Measurements from ENCODE around the gene SORL1-AS1.

Gene SORL1-AS1

GRCh38 chr11:121406291-121406690 lies 46.5 kb downstream of the SORL1-AS1 start:
- 78 to 87% (median 86%) methylated on average over 2 of the region's 2 CpGs for WGBS, 5 donors
- H3K4me1 ChIP-seq, result peaks cover 0 to 17% (median 3%) of the 10 kb centered on the region in 6 donors
- TF ChIP-seq POLR2AphosphoS5 (IDR thresholded peaks at IDR 0.05) (no peak), POLR2A (IDR thresholded peaks at IDR 0.05) (no peak)
- TF ChIP-seq, protein P1, sequence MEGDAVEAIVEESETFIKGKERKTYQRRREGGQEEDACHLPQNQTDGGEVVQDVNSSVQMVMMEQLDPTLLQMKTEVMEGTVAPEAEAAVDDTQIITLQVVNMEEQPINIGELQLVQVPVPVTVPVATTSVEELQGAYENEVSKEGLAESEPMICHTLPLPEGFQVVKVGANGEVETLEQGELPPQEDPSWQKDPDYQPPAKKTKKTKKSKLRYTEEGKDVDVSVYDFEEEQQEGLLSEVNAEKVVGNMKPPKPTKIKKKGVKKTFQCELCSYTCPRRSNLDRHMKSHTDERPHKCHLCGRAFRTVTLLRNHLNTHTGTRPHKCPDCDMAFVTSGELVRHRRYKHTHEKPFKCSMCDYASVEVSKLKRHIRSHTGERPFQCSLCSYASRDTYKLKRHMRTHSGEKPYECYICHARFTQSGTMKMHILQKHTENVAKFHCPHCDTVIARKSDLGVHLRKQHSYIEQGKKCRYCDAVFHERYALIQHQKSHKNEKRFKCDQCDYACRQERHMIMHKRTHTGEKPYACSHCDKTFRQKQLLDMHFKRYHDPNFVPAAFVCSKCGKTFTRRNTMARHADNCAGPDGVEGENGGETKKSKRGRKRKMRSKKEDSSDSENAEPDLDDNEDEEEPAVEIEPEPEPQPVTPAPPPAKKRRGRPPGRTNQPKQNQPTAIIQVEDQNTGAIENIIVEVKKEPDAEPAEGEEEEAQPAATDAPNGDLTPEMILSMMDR (IDR thresholded peaks at IDR 0.05 in 8 of 11, conservative IDR thresholded peaks at IDR 0.05 in 3 of 11), result no peak
- no peaks in the 10 kb centered on the region for H3K36me3 ChIP-seq
- DNase-seq, result no peak
- H3K9me3 ChIP-seq, result peaks cover 0 to 9% (median 3%) of the 10 kb centered on the region in 8 donors
- intact Hi-C loops (cut with DNase I; ENCODE audit: low total_unique reads), result no loop called here
- peak overlapping the region in 3 of 8 donors; percentile 54 to 76 (median 64) for H3K27ac ChIP-seq
- H3K27me3 ChIP-seq (replicated peaks in 1 of 7), result no peaks in the 10 kb centered on the region
- H3K4me3 ChIP-seq, result no peak overlapping the region

DNA sequence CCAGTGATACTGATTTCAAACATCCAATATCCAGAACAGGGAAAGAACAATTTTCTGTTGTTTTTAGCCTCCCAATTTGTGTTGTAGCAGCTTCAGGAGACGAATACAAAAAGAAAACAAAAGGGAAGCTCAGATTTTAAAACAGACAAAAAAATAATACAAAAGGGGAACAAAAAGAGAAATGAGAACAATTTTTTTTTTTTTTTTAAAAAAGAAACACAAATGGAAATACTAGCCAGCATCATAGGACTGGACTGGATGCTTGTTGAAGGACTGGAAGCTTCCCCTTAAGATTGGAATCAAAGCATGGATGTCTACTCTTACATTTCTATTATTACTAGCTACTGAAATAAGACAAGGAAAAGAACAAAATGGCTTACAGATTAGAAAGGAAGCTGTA lies 47.1 kb downstream of the SORL1-AS1 start:
- no peak overlapping the region for H3K4me3 ChIP-seq
- WGBS, 5 donors, result 24 to 55% (median 41%) methylated on average over 1 of the region's 1 CpG
- TF ChIP-seq POLR2A (IDR thresholded peaks at IDR 0.05), result no peak
- TF ChIP-seq POLR2AphosphoS5 (IDR thresholded peaks at IDR 0.05), result no peak
- TF ChIP-seq, protein P1 (IDR thresholded peaks at IDR 0.05 in 8 of 11, conservative IDR thresholded peaks at IDR 0.05 in 3 of 11), result no peak
- no peaks in the 10 kb centered on the region for H3K27me3 ChIP-seq (replicated peaks in 1 of 7)
- H3K27ac ChIP-seq, result peak overlapping the region in 5 of 8 donors; percentile 8 to 76 (median 54)
- H3K4me1 ChIP-seq, result peaks cover 0 to 17% (median 3%) of the 10 kb centered on the region in 6 donors
- DNase-seq, result no peak
- peaks cover 0 to 15% (median 4%) of the 10 kb centered on the region in 8 donors for H3K9me3 ChIP-seq
- intact Hi-C loops (cut with DNase I; ENCODE audit: low total_unique reads), result no loop called here
- H3K36me3 ChIP-seq, result no peaks in the 10 kb centered on the region

DNA sequence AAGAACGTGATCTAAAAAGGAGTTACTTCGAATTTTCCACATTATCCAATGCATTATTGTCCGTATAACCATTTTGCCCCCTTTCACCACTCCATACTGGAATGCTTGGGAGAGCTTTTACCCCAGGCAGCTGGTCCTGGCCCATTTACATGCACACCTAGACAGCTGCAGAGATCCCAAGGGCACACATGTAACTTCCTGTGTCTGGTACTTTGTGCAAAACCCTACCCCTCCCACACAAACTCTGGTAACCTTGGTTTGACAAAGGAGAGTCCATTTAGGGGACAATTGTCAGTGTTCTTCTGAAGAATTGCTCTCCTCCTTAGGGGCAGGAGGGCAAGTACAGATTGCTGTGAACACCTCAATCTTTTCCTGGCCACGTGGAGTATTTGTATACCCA lies 58.0 kb downstream of the SORL1-AS1 start:
- H3K4me1 ChIP-seq, result peaks cover 0 to 18% (median 6%) of the 10 kb centered on the region in 6 donors
- 66 to 89% (median 82%) methylated on average over 4 of the region's 4 CpGs for WGBS, 5 donors
- peaks cover 0 to under 1% (median 0%) of the 10 kb centered on the region in 8 donors for H3K9me3 ChIP-seq
- no peak for DNase-seq
- no peak overlapping the region for H3K4me3 ChIP-seq
- H3K36me3 ChIP-seq, result no peaks in the 10 kb centered on the region
- H3K27me3 ChIP-seq (replicated peaks in 1 of 7), result no peaks in the 10 kb centered on the region
- H3K27ac ChIP-seq, result peak overlapping the region in 1 of 8 donors; percentile 59
- TF ChIP-seq POLR2AphosphoS5 (IDR thresholded peaks at IDR 0.05) (no peak), POLR2A (IDR thresholded peaks at IDR 0.05) (no peak)
- TF ChIP-seq, protein P1 (IDR thresholded peaks at IDR 0.05 in 8 of 11, conservative IDR thresholded peaks at IDR 0.05 in 3 of 11), result no peak
- intact Hi-C loops (cut with DNase I; ENCODE audit: low total_unique reads), result no loop called here

DNA sequence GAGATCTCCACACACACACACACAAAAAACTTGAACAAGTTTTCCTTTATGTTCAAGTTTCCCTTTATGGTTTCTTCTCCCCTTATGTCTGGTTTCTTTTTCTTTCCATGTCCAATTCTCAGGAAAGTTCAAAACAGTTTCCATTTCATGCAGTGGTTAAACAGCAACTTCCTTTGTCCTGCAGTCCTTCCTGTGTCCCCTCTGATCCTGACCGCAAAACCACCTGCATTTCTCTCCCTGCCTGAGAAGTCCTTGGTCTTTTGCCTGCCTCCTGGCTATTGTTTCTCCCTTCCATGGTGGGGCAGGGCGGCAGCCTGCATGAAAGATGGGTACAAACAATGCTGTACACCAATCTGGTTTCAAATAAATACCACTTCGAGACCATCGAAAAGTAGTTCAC lies 58.9 kb downstream of the SORL1-AS1 start:
- H3K36me3 ChIP-seq, result no peaks in the 10 kb centered on the region
- 62 to 67% (median 66%) methylated on average over 4 of the region's 4 CpGs for WGBS, 5 donors
- no peak for DNase-seq
- intact Hi-C loops (cut with DNase I; ENCODE audit: low total_unique reads), result no loop called here
- H3K27ac ChIP-seq, result peak overlapping the region in 2 of 8 donors; percentile 20 to 59
- H3K9me3 ChIP-seq, result no peaks in the 10 kb centered on the region
- H3K4me1 ChIP-seq, result peaks cover 0 to 18% (median 6%) of the 10 kb centered on the region in 6 donors
- TF ChIP-seq, protein P1 (IDR thresholded peaks at IDR 0.05 in 8 of 11, conservative IDR thresholded peaks at IDR 0.05 in 3 of 11), result no peak
- TF ChIP-seq POLR2A (IDR thresholded peaks at IDR 0.05) (no peak), POLR2AphosphoS5 (IDR thresholded peaks at IDR 0.05) (no peak)
- no peak overlapping the region for H3K4me3 ChIP-seq
- no peaks in the 10 kb centered on the region for H3K27me3 ChIP-seq (replicated peaks in 1 of 7)
